H1 (cell line): ENCODE measurements around the gene ARMC3. TPM values are rescaled to one million over a fixed set of nuclear protein-coding genes. Genes with fewer than 3 reads are reported as not detected.

Experiments
- CHD2 ChIP-seq: IDR thresholded peaks from 2 replicates; pipeline ENCODE4 v1.6.1; 2012; ENCODE audit warnings: low read length, improper control_type of control experiment
- MAX ChIP-seq: IDR thresholded peaks from 2 replicates; pipeline ENCODE4 v1.6.1; 2012; ENCODE audit warnings: inconsistent platforms
- SIN3A ChIP-seq, 2 experiments: IDR thresholded peaks in 1 of 2; conservative IDR thresholded peaks in 1 of 2; 2 replicates each; pipeline ENCODE4 v1.6.1; 2011 to 2012; ENCODE audit warnings: low read length in 2 of 2, improper control_type of control experiment in 1 of 2, low read depth in 1 of 2, mild to moderate bottlenecking in 1 of 2
- TAF1 ChIP-seq: IDR thresholded peaks from 2 replicates; pipeline ENCODE4 v1.6.1; 2011; ENCODE audit warnings: mild to moderate bottlenecking, low read depth, low read length
- TAF7 ChIP-seq: optimal IDR thresholded peaks from 2 replicates; pipeline ENCODE3; 2011; ENCODE audit warnings: low read depth, mild to moderate bottlenecking, inconsistent platforms, low read length, moderate library complexity, borderline replicate concordance
- polyA plus RNA-seq, 7 experiments: library from polyadenylated mRNA; depleted of rRNA in 3 of 7; stranded (reverse) in 5 of 7; unstranded in 2 of 7; fragments of >200 nt in 5 of 7; fragments of 200-250 nt in 2 of 7; gene quantifications; 1 replicate in 5 of 7; 2 replicates in 1 of 7; 4 replicates in 1 of 7; pipeline versions ENCODE4 v1.2.1 to v1.2.3, GENCODE V29; 2011 to 2013; ENCODE audit warnings: missing spikeins in 2 of 7, mixed read lengths in 2 of 7
- total RNA-seq: library from RNA; stranded (reverse); fragmentation: NEBNext Ultra II Directional; extraction: Animal tissue kit (Norgen Biotek cat#: 25700); gene quantifications from 2 replicates; pipeline ENCODE4 v1.2.1, GENCODE V29; 2021

Gene ARMC3
- total and polyA plus RNA-seq, 2 of the 8 experiments (the other 6 are each of a cell fraction or from before 2014, with no cell fraction given) = 0.15 TPM

GRCh38 chr10:23065181-23065948 lies 137.5 kb downstream of the ARMC3 start (continued):
- TF ChIP-seq MAX = no peak
- TF ChIP-seq CHD2 = no peak
- no peak for TF ChIP-seq TAF7
- TF ChIP-seq TAF1 = no peak
- no peak for TF ChIP-seq SIN3A (conservative IDR thresholded peaks at IDR 0.05 in 1 of 2, IDR thresholded peaks at IDR 0.05 in 1 of 2; ENCODE audit: low read depth in 1 of 2, low read length in 2 of 2)
